Subcutaneous abdominal adipose tissue (tissue), 5 donors: Measurements from ENCODE around the gene TMEM270.

Source experiments
- H3K27ac ChIP-seq: one replicate; pipeline ENCODE4 v1.7.0; 2013; ENCODE audit warnings: low read depth, mild to moderate bottlenecking, inconsistent platforms, low read length, moderate library complexity
- H3K27me3 ChIP-seq, 5 donors: one replicate each; pipeline ENCODE4 v1.7.0; 2013; ENCODE audit warnings: low read length in 5 of 5, inconsistent platforms in 1 of 5; ENCODE audit not compliant: control insufficient read depth in 5 of 5, insufficient read depth in 4 of 5
- H3K36me3 ChIP-seq, 5 donors: one replicate each; pipeline ENCODE4 v1.7.0; 2013; ENCODE audit warnings: low read length in 5 of 5; ENCODE audit not compliant: control insufficient read depth in 5 of 5, insufficient read depth in 5 of 5
- H3K4me1 ChIP-seq, 5 donors: one replicate each; pipeline ENCODE4 v1.7.0; 2013; ENCODE audit warnings: low read length in 5 of 5, mild to moderate bottlenecking in 3 of 5, moderate library complexity in 1 of 5; ENCODE audit not compliant: control insufficient read depth in 5 of 5, insufficient read depth in 5 of 5
- H3K4me3 ChIP-seq, 5 donors: one replicate each; pipeline ENCODE4 v1.7.0; 2013; ENCODE audit warnings: low read length in 5 of 5, low read depth in 1 of 5
- H3K9ac ChIP-seq, 5 donors: one replicate each; pipeline ENCODE4 v1.7.0; 2013; ENCODE audit warnings: low read length in 5 of 5, mild to moderate bottlenecking in 4 of 5, moderate library complexity in 3 of 5
- H3K9me3 ChIP-seq, 5 donors: one replicate each; pipeline ENCODE4 v1.7.0; 2013; ENCODE audit warnings: low read length in 5 of 5; ENCODE audit not compliant: control insufficient read depth in 5 of 5
- donor health status: healthy.
- donor health status: healthy.
- donor health status: healthy.
- donor health status: healthy.
- donor health status: healthy.

TMEM270 gene

DNA sequence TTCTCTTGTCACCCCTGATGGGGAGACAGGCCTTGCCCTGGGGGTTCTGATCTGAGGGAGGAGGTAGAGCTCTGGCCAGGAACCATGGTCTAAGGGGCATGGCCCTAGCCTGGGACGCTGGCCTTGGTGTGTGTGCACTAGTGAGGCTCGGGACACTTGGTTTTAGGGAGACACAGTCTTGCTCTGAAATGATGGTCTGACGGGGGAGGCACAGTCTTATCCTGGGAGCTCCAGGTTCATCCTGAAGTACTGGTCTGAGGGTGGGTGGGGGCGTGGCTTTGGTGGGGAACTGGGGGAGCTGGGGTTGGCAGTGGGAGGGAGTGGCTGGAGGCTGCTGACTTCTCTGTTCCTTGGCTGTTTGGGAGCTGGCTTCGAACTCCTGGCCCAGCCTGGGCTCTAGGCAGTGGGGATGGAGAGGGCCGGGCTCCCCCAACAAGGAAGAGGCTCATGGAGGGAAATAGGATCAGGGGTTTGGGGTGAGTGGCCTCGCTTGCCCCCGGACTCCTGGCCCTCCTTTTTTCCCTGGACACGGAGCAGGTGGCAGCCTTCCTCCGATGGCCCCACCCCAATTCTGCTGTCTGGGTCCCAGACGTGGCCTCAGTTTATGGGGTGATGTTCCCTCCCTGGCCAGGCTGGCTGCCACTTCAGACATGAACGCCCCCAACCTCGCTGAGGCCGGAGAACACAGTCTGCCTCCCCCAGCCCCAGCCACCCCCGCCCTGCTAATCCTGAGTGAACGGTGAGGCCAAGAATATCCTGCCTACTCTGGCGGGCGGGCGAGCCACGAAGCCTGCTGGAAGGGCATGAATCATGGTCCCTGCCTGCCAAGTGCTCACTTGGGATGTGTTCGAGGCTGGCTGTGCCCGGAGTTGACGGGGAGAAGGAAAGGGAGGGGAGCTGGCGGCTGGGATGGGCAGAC is 43.5 kb downstream of the TMEM270 start:
- no peaks in the 10 kb centered on the region for H3K27me3 ChIP-seq
- peaks cover 3 to 18% (median 15%) of the 10 kb centered on the region in 5 donors for H3K4me1 ChIP-seq
- no peak overlapping the region for H3K9ac ChIP-seq
- H3K9me3 ChIP-seq, result no peaks in the 10 kb centered on the region
- H3K27ac ChIP-seq, result no peak overlapping the region
- no peaks in the 10 kb centered on the region for H3K36me3 ChIP-seq
- no peak overlapping the region for H3K4me3 ChIP-seq

DNA sequence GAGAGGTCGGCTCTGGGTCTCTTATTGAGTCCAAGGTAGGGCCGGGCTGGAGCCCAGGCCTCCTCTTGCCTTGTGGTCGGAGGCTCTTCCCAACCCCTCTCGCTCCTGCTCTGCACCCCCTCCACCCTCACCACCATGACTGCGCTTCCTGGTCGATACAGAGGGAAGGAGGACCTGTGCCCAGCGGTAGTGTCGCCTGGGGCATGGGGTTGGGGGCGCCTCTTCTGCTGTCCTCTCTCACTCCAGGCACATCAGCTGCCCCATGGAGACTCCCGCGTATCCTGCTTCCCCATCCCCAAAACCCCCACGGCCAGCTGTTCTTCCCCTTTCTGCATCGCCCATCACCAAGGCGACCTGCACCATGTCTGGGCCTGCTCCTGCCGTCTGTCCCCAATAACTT is 44.4 kb downstream of the TMEM270 start:
- Histone ChIP-seq H3K4me3 (no peak overlapping the region), H3K27me3 (no peaks in the 10 kb centered on the region), H3K9me3 (no peaks in the 10 kb centered on the region), H3K9ac (no peak overlapping the region), H3K4me1 (peaks cover 0 to 15% (median 11%) of the 10 kb centered on the region in 5 donors), H3K36me3 (no peaks in the 10 kb centered on the region), H3K27ac (no peak overlapping the region)

DNA sequence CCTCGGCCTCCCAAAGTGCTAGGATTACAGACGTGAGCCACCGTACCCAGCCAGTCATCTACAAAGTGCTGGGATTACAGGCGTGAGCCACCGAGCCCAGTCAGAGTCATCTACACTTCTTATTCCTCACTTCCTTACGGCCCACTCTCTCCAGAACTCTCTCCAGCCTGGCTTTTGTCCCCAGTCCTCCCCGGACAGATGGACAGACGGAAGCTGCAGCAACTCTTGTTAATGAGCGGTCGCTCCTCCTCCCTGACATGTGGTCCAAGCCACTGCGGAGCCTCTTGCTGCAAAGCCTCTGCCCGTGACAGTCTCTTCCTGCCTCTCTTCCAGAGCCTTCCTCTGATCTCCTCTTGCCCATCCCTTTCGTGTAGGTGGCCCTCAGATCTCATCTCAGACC is 45.9 kb downstream of the TMEM270 start:
- H3K27me3 ChIP-seq, result no peaks in the 10 kb centered on the region

DNA sequence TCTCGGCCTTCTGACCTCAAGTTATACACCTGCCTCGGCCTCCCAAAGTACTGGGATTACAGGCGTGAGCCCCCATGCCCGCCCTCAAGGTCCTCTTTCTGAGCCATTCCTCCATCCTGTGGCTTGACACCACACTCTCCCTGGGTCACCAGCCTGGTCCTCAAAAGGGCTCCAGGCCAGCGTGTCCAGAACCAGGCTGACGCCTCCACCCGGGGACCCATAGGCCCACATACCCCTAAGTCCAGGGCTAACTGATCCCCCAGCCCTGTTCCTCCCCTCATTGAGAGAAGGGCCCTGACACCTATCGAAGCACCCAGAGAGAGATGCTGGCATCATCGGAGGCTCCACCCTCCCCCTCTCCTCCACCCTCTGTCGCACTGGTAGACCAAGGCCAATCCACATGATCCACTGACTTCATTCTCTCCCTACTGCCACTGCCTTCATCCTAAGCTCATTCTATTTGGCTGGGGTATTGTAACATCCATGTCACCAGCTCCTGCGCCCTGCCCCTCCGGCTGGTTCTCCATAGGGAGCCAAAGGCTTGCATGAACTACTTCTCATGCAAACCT is 46.7 kb downstream of the TMEM270 start:
- no peaks in the 10 kb centered on the region for H3K36me3 ChIP-seq
- no peaks in the 10 kb centered on the region for H3K27me3 ChIP-seq
- peaks cover 0 to 11% (median 10%) of the 10 kb centered on the region in 5 donors for H3K4me1 ChIP-seq
- H3K27ac ChIP-seq, result no peak overlapping the region
- H3K4me3 ChIP-seq, result no peak overlapping the region
- H3K9me3 ChIP-seq, result no peaks in the 10 kb centered on the region
- H3K9ac ChIP-seq, result no peak overlapping the region

More for the DNA sequence above, 45.9 kb downstream of the TMEM270 start:
- Histone ChIP-seq H3K27ac (no peak overlapping the region), H3K4me3 (no peak overlapping the region), H3K36me3 (no peaks in the 10 kb centered on the region), H3K9ac (no peak overlapping the region), H3K9me3 (no peaks in the 10 kb centered on the region), H3K4me1 (peaks cover 0 to 11% (median 10%) of the 10 kb centered on the region in 5 donors)

DNA sequence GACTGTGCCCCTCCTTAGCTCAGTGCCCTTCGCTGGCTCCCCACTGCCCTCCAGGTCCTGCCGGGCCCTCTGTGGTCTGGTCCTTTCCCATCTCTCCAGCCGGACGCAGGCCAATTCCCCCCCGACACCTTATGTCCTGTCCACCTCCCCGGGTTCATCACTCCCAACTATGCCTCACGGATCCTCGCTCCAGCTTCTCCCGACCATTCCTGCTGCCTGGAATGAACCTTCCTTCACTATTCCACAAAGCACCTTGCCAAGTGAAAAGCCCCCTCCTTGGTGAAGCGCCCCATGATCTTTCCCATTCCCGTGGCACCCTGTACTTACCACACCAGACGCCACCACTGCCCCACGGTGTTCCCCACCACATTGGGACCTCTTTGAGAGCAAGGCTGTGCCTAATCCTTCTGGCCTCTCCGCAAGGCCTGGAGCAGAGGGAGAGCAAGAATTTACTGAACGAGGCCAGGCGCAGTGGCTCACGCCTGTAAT is 47.2 kb downstream of the TMEM270 start:
- Histone ChIP-seq H3K4me1 (peaks cover 0 to 11% (median 10%) of the 10 kb centered on the region in 5 donors), H3K36me3 (no peaks in the 10 kb centered on the region), H3K27ac (no peak overlapping the region), H3K27me3 (no peaks in the 10 kb centered on the region), H3K9ac (no peak overlapping the region), H3K4me3 (no peak overlapping the region), H3K9me3 (no peaks in the 10 kb centered on the region)

DNA sequence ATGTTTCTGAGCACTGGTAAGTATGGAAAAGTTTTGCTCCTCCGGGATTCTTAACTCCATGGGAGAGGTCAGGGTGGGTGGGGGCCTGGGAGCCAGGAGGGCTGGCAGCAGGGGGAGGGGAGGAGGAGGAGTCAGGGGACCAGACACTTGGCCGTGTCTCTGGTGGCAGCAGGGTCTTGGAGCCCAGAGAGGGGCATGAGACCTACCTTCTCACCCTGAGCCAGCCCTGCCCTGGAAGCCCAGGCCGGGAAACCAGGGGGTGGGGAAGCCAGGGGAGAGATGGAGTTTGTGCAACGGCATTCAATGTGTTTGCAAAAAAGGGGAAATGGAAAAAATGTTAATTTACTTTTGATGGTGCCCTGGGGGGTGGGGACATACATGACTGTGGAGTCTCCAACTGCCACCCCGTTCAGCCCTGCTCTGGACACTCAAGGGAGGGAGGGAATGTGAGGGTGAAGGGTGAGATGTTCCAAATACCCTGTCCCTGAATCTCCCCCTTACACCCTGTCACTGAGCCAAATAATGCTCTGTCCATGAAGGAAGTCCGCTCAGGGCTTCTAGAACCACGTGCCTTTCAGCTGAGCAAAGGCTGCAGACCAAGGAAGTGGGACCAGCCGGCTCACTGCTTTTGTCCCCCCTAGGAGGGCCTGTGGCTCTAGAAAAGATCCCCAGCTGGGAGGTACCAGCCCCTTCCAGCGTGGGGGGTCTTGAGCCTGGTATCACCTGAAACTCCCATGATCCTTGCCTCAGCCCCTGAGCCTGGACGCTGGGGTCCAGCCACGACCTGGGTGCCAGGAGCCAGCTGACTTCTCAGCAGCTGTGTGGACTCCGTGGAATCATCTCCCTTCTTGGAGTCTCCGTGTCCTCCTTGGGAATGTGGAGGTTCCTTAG is 48.3 kb downstream of the TMEM270 start:
- Histone ChIP-seq H3K9me3 (no peaks in the 10 kb centered on the region), H3K27me3 (no peaks in the 10 kb centered on the region), H3K27ac (no peak overlapping the region), H3K4me1 (peaks cover 0 to 11% (median 10%) of the 10 kb centered on the region in 5 donors), H3K4me3 (peak overlapping the region in 1 of 5 donors; percentile 22), H3K9ac (no peak overlapping the region), H3K36me3 (no peaks in the 10 kb centered on the region)

DNA sequence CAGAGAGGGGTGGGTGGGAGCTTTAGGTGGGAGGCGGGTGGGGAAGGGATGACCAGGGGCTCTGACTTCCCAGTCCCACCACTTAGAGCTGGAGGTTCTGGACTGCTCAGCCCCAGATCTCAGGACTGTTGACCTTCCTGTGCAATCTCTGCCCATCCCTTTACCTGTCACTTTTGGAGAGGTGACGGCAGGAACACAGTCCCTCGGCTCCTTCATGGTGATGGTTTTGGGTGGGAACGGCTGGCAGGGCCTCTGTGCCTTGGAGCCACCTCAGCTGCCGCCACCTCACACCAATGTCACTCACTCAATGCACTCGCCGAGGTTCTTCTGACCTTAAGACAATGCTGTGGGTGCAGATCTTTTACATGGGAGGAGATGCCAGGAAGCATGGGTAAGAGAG is 49.0 kb downstream of the TMEM270 start:
- no peaks in the 10 kb centered on the region for H3K27me3 ChIP-seq
- no peak overlapping the region for H3K9ac ChIP-seq
- H3K9me3 ChIP-seq, result no peaks in the 10 kb centered on the region
- H3K4me3 ChIP-seq, result no peak overlapping the region
- H3K4me1 ChIP-seq, result peaks cover 0 to 11% (median 10%) of the 10 kb centered on the region in 5 donors
- no peaks in the 10 kb centered on the region for H3K36me3 ChIP-seq
- no peak overlapping the region for H3K27ac ChIP-seq

DNA sequence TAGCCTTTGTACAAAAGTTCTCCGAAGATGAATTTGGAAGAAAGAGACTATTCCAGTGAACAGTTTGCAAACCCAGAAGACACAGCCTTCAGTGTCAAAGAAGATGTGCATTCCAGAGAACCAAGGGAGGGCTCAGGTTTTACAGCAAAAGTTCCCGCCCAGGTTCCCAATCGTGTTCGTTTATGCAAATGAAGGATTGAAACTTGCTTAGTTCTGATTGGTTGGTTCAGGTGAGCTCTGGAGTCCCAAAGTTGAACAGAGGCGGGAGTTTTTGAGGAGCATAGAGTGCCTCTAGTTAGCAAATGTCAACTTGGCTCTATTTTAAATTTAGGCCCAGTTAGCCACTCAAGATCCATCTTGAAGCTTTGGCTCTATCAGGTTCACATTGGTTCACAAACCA is 51.3 kb downstream of the TMEM270 start:
- H3K9ac ChIP-seq, result no peak overlapping the region
- peaks cover 0 to 11% (median 10%) of the 10 kb centered on the region in 5 donors for H3K4me1 ChIP-seq
- H3K4me3 ChIP-seq, result no peak overlapping the region
- no peak overlapping the region for H3K27ac ChIP-seq
- H3K9me3 ChIP-seq, result no peaks in the 10 kb centered on the region
- peaks cover 0 to 2% (median 0%) of the 10 kb centered on the region in 5 donors for H3K27me3 ChIP-seq
- H3K36me3 ChIP-seq, result no peaks in the 10 kb centered on the region
